HepG2 (cell line): ENCODE data around the gene CASP4. TPM values are rescaled to one million over a fixed set of nuclear protein-coding genes. Genes with fewer than 3 reads are reported as not detected.

Experiments used
- BHLHE40 ChIP-seq: IDR thresholded peaks from 2 replicates; pipeline ENCODE4 v1.6.1; 2011; ENCODE audit warnings: low read length, improper control_type of control experiment
- PHF20 ChIP-seq: sonication (generic); formaldehyde crosslinking; IDR thresholded peaks from 2 replicates; pipeline ENCODE4 v1.5.0; 2020; ENCODE audit warnings: mild to moderate bottlenecking, missing genetic modification reagents
- ZEB1 ChIP-seq: IDR thresholded peaks from 2 replicates; pipeline ENCODE4 v1.6.1; 2012; ENCODE audit warnings: mild to moderate bottlenecking, low read depth, inconsistent platforms; ENCODE audit not compliant: insufficient replicate concordance
- ZNF354B ChIP-seq: sonication (generic); formaldehyde crosslinking; IDR thresholded peaks from 2 replicates; pipeline ENCODE4 v1.8.0; 2022; ENCODE audit warnings: mild to moderate bottlenecking, missing genetic modification reagents
- ZNF644 ChIP-seq: IDR thresholded peaks from 2 replicates; pipeline ENCODE4 v1.6.1; 2016; ENCODE audit warnings: low read depth
- polyA plus RNA-seq, 8 experiments: library from polyadenylated mRNA; depleted of rRNA in 3 of 8; stranded (reverse) in 7 of 8; unstranded in 1 of 8; fragments of >200 nt; fragmentation: Illumina TruSeq in 4 of 8; extraction: Trizol in 4 of 8; gene quantifications; 2 replicates each; pipeline versions ENCODE4 v1.2.1 to v1.2.3, GENCODE V29; 2011 to 2016; ENCODE audit warnings: low read depth in 4 of 8, missing spikeins in 1 of 8, mixed read lengths in 1 of 8; ENCODE audit not compliant: insufficient read depth in 1 of 8
- total RNA-seq, 5 experiments: library from RNA; depleted of rRNA; stranded (reverse); fragments of >200 nt; fragmentation: Illumina TruSeq; extraction: Trizol; gene quantifications; 2 replicates each; pipeline ENCODE4 v1.2.3, GENCODE V29; 2016; ENCODE audit warnings: low read depth in 1 of 5
- TF ChIP-seq, protein P1 (sequence below): sonication (generic); formaldehyde crosslinking; IDR thresholded peaks from 2 replicates; pipeline ENCODE4 v1.5.0; 2020; ENCODE audit warnings: mild to moderate bottlenecking, missing genetic modification reagents, borderline replicate concordance
- TF ChIP-seq, protein P2 (sequence below): sonication (generic); formaldehyde crosslinking; IDR thresholded peaks from 2 replicates; pipeline ENCODE4 v1.5.0; 2020; ENCODE audit warnings: missing genetic modification reagents
- TF ChIP-seq, protein P3 (sequence below): sonication (generic); formaldehyde crosslinking; IDR thresholded peaks from 2 replicates; pipeline ENCODE4; 2020; ENCODE audit warnings: missing genetic modification reagents, mild to moderate bottlenecking, borderline replicate concordance
- TF ChIP-seq, protein P4 (sequence below): sonication (generic); formaldehyde crosslinking; IDR thresholded peaks from 2 replicates; pipeline ENCODE4 v1.4.0; 2020; ENCODE audit warnings: missing genetic modification reagents, mild to moderate bottlenecking, borderline replicate concordance

Gene CASP4
- total and polyA plus RNA-seq, 2 of the 13 experiments (the other 11 are each of a cell fraction or from before 2014, with no cell fraction given) = 56.4 to 69.8 TPM

DNA sequence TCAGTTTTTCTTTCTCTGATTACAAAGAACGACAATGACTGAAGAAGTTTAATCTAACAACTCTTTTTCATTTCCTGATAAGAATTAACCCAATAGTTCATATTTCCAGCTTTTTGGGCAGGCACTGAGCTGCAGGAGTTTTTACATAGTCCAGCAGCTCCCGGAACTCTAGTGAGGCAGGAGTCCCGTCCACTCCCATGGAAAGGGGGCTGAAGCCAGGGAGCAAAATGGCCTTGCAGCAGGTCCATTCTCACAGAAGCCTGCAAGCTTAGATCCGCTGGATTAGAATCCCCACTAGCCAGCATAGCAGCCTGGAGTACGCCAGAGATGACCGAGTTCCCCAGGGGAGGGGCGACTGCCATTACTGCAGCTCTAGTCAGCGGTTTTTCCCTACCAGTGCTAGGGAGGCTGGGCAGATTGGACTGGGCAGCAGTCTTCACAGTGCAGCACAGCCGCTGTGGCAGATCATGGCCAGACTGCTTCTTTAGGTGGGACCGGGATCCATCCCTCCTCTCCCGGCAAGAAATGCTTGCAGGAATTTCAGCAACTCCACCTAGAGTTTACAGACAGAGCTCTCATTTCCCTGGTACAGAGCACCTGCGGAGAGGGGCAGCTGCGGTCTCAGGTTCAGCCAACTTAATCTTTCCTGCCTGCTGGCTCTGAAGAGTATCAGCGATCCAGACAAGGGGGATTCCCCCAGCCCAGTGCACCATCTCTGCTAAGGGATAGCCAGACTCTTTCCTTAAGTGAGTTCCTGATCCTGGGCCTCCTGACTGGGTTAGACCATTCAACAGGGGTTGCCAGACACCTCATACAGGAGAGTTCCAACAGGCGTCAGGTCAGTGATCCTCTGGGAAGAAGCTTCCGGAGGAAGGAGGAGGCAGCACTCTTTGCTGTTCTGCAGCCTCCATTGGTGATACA is 742 bp upstream of the CASP4 start (continued):
- TF ChIP-seq, protein P1, sequence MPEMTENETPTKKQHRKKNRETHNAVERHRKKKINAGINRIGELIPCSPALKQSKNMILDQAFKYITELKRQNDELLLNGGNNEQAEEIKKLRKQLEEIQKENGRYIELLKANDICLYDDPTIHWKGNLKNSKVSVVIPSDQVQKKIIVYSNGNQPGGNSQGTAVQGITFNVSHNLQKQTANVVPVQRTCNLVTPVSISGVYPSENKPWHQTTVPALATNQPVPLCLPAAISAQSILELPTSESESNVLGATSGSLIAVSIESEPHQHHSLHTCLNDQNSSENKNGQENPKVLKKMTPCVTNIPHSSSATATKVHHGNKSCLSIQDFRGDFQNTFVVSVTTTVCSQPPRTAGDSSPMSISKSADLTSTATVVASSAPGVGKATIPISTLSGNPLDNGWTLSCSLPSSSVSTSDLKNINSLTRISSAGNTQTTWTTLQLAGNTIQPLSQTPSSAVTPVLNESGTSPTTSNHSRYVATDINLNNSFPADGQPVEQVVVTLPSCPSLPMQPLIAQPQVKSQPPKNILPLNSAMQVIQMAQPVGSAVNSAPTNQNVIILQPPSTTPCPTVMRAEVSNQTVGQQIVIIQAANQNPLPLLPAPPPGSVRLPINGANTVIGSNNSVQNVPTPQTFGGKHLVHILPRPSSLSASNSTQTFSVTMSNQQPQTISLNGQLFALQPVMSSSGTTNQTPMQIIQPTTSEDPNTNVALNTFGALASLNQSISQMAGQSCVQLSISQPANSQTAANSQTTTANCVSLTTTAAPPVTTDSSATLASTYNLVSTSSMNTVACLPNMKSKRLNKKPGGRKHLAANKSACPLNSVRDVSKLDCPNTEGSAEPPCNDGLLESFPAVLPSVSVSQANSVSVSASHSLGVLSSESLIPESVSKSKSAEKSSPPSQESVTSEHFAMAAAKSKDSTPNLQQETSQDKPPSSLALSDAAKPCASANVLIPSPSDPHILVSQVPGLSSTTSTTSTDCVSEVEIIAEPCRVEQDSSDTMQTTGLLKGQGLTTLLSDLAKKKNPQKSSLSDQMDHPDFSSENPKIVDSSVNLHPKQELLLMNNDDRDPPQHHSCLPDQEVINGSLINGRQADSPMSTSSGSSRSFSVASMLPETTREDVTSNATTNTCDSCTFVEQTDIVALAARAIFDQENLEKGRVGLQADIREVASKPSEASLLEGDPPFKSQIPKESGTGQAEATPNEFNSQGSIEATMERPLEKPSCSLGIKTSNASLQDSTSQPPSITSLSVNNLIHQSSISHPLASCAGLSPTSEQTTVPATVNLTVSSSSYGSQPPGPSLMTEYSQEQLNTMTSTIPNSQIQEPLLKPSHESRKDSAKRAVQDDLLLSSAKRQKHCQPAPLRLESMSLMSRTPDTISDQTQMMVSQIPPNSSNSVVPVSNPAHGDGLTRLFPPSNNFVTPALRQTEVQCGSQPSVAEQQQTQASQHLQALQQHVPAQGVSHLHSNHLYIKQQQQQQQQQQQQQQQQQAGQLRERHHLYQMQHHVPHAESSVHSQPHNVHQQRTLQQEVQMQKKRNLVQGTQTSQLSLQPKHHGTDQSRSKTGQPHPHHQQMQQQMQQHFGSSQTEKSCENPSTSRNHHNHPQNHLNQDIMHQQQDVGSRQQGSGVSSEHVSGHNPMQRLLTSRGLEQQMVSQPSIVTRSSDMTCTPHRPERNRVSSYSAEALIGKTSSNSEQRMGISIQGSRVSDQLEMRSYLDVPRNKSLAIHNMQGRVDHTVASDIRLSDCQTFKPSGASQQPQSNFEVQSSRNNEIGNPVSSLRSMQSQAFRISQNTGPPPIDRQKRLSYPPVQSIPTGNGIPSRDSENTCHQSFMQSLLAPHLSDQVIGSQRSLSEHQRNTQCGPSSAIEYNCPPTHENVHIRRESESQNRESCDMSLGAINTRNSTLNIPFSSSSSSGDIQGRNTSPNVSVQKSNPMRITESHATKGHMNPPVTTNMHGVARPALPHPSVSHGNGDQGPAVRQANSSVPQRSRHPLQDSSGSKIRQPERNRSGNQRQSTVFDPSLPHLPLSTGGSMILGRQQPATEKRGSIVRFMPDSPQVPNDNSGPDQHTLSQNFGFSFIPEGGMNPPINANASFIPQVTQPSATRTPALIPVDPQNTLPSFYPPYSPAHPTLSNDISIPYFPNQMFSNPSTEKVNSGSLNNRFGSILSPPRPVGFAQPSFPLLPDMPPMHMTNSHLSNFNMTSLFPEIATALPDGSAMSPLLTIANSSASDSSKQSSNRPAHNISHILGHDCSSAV (CRISPR knock-in tag) = no peak
- TF ChIP-seq ZEB1 = peak; percentile 60
- TF ChIP-seq, protein P2, sequence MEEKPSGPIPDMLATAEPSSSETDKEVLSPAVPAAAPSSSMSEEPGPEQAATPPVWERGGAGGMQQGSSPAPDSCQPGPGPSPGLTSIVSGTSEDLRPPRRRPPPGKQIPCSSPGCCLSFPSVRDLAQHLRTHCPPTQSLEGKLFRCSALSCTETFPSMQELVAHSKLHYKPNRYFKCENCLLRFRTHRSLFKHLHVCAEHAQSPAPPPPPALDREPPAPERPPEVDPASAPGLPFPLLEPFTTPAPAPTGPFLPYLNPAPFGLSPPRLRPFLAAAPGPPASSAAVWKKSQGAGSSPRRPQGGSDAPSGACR (CRISPR knock-in tag) = 0 out of 2 replicates have a peak, but pooled peaks have one; percentile 29
- no peak for TF ChIP-seq ZNF354B (CRISPR knock-in tag)
- TF ChIP-seq, protein P3, sequence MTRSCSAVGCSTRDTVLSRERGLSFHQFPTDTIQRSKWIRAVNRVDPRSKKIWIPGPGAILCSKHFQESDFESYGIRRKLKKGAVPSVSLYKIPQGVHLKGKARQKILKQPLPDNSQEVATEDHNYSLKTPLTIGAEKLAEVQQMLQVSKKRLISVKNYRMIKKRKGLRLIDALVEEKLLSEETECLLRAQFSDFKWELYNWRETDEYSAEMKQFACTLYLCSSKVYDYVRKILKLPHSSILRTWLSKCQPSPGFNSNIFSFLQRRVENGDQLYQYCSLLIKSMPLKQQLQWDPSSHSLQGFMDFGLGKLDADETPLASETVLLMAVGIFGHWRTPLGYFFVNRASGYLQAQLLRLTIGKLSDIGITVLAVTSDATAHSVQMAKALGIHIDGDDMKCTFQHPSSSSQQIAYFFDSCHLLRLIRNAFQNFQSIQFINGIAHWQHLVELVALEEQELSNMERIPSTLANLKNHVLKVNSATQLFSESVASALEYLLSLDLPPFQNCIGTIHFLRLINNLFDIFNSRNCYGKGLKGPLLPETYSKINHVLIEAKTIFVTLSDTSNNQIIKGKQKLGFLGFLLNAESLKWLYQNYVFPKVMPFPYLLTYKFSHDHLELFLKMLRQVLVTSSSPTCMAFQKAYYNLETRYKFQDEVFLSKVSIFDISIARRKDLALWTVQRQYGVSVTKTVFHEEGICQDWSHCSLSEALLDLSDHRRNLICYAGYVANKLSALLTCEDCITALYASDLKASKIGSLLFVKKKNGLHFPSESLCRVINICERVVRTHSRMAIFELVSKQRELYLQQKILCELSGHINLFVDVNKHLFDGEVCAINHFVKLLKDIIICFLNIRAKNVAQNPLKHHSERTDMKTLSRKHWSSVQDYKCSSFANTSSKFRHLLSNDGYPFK (CRISPR knock-in tag) = peak; percentile 50; the same call in 1 of the 2 replicates
- TF ChIP-seq BHLHE40 = 0 out of 2 replicates have a peak, but pooled peaks have one; percentile 6
- peak; percentile 44; the same call in 1 of the 2 replicates for TF ChIP-seq PHF20 (CRISPR knock-in tag)
- TF ChIP-seq ZNF644 (CRISPR knock-in tag) = peak; percentile 6; the same call in 1 of the 2 replicates
- TF ChIP-seq, protein P4, sequence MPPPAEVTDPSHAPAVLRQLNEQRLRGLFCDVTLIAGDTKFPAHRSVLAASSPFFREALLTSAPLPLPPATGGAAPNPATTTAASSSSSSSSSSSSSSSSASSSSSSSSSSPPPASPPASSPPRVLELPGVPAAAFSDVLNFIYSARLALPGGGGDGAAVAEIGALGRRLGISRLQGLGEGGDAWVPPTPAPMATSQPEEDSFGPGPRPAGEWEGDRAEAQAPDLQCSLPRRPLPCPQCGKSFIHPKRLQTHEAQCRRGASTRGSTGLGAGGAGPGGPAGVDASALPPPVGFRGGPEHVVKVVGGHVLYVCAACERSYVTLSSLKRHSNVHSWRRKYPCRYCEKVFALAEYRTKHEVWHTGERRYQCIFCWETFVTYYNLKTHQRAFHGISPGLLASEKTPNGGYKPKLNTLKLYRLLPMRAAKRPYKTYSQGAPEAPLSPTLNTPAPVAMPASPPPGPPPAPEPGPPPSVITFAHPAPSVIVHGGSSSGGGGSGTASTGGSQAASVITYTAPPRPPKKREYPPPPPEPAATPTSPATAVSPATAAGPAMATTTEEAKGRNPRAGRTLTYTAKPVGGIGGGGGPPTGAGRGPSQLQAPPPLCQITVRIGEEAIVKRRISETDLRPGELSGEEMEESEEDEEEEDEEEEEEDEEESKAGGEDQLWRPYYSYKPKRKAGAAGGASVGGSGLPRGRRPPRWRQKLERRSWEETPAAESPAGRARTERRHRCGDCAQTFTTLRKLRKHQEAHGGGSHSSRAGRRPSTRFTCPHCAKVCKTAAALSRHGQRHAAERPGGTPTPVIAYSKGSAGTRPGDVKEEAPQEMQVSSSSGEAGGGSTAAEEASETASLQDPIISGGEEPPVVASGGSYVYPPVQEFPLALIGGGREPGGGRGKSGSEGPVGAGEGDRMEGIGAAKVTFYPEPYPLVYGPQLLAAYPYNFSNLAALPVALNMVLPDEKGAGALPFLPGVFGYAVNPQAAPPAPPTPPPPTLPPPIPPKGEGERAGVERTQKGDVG (CRISPR knock-in tag) = peak; percentile 66; the same call in 1 of the 2 replicates
